K562 (cell line): ENCODE data around the gene FIBP.

Source experiments
- BMI1 ChIP-seq: fragments of 150-350 bp; IDR thresholded peaks from 2 replicates; pipeline ENCODE4 v1.6.1; 2014; ENCODE audit warnings: low read length
- CBX8 ChIP-seq: fragments of 200-600 bp; sonication (generic); IDR thresholded peaks from 2 replicates; pipeline ENCODE4 v1.6.1; 2012; ENCODE audit warnings: borderline replicate concordance, mixed run types, low read depth, mild to moderate bottlenecking, moderate library complexity, mixed read lengths, low read length, control low read depth, inconsistent platforms; ENCODE audit not compliant: poor library complexity, severe bottlenecking; ENCODE audit errors: extremely low read depth
- TF ChIP-seq, protein P1 (sequence below): fragments of 450-650 bp; formaldehyde crosslinking; IDR thresholded peaks from 2 replicates; pipeline ENCODE4 v1.4.0; 2020; ENCODE audit warnings: mild to moderate bottlenecking, moderate library complexity

DNA sequence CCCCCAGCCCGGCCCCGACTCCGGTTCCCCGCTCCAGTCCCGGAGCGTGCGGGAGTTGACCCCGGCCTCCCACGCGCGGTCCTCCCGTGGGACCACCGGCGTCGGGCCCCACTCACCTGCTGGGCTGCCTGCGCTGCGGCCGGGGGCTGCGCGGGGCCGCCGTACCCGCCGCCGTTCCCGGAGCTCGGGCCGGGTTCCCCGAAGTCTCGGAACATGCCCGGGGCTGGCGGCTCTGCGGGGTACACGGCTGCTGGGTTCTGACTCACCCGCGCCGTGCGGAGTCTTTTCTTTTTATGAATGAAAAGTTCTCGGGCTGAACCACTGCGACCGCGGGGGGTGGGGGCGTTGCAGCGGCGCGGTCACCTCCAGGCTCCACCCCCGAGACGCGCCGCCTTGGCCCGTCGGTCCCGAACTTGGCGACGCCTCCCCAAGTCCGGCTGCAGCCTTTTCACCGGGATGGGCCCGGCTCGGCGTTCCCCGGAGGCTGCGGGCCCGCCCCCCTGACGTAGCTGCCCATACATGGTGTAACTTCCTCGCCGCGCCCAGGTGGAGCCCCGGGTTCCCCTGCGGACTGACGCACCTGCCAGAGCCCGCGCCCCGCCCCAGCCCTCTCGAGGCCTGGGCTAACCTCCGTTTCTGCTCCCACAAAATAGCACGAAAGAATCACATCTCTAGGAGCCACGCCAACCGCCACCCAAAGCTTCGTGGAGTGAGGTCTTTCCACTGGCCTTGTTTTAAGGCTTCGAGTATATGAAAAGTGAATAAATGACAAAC, 12.0 kb upstream of the FIBP start, which contains the start of gene FOSL1:
- TF ChIP-seq, protein P1, sequence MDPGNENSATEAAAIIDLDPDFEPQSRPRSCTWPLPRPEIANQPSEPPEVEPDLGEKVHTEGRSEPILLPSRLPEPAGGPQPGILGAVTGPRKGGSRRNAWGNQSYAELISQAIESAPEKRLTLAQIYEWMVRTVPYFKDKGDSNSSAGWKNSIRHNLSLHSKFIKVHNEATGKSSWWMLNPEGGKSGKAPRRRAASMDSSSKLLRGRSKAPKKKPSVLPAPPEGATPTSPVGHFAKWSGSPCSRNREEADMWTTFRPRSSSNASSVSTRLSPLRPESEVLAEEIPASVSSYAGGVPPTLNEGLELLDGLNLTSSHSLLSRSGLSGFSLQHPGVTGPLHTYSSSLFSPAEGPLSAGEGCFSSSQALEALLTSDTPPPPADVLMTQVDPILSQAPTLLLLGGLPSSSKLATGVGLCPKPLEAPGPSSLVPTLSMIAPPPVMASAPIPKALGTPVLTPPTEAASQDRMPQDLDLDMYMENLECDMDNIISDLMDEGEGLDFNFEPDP (CRISPR knock-in tag) = no peak
- no peak for TF ChIP-seq BMI1
- TF ChIP-seq CBX8 = no peak
